ENCODE measurements around the gene HIC1.
A peak's percentile ranks its signal among the peaks of the same experiment; 100 is the strongest.

Gene HIC1

GRCh38 chr17:2020721-2021120 lies 34.2 kb upstream of the HIC1 start:
- Histone ChIP-seq H3K27ac (ENCODE audit: low read depth, low read length) (no peak overlapping the region), H4K91ac (ENCODE audit: low read depth, low read length) (no peak overlapping the region), H2BK120ac (ENCODE audit: insufficient read depth, low read length, poor library complexity) (no peak overlapping the region), H4K12ac (ENCODE audit: low read depth, low read length) (no peak overlapping the region), H3K4me1 (ENCODE audit: control insufficient read depth in 1 of 2, insufficient read depth in 2 of 2, low read length in 2 of 2) (peaks cover 4 to 18% of the 10 kb centered on the region in 2 experiments), H2AFZ (ENCODE audit: insufficient read depth, low read length, poor library complexity) (no peak overlapping the region), H3K4me3 (ENCODE audit: low read depth, low read length) (no peak overlapping the region), H3K27me3 (ENCODE audit: insufficient read depth, low read length) (peaks cover 41% of the 10 kb centered on the region), H3K18ac (ENCODE audit: low read length) (no peak overlapping the region), H3K36me3 (ENCODE audit: control insufficient read depth in 1 of 2, insufficient read depth in 2 of 2, low read length in 2 of 2) (no peaks in the 10 kb centered on the region), H2BK12ac (ENCODE audit: low read length) (no peak overlapping the region), H3K14ac (ENCODE audit: low read length) (no peak overlapping the region), H3K79me1 (ENCODE audit: low read length) (no peaks in the 10 kb centered on the region), H3K9me3 (ENCODE audit: insufficient read depth, low read depth, low read length) (peaks cover 6% of the 10 kb centered on the region), H4K8ac (ENCODE audit: low read depth, low read length) (no peak overlapping the region), H2AK5ac (ENCODE audit: low read length) (no peak overlapping the region), H3K23ac (ENCODE audit: low read length) (no peak overlapping the region), H3K79me2 (ENCODE audit: control insufficient read depth, insufficient read depth, low read length, poor library complexity) (no peaks in the 10 kb centered on the region), H3K4me2 (ENCODE audit: low read length) (no peak overlapping the region), H3K4ac (ENCODE audit: low read depth, low read length) (no peak overlapping the region), H2BK5ac (ENCODE audit: low read depth, low read length, poor library complexity) (no peak overlapping the region), H3K9ac (ENCODE audit: low read length) (no peak overlapping the region)
- WGBS (ENCODE audit: extremely low coverage, insufficient coverage, insufficient read length): no CpG with 5 or more reads among the region's 8 CpGs
- DNase-seq: no peak

GRCh38 chr17:2022647-2023240 lies 32.2 kb upstream of the HIC1 start:
- H3K4me1 ChIP-seq (ENCODE audit: control insufficient read depth in 1 of 2, insufficient read depth in 2 of 2, low read length in 2 of 2): peaks cover 4 to 19% of the 10 kb centered on the region in 2 experiments
- no peak overlapping the region for H2BK5ac ChIP-seq (ENCODE audit: low read depth, low read length, poor library complexity)
- no peaks in the 10 kb centered on the region for H3K79me2 ChIP-seq (ENCODE audit: control insufficient read depth, insufficient read depth, low read length, poor library complexity)
- no peak overlapping the region for H4K12ac ChIP-seq (ENCODE audit: low read depth, low read length)
- no peak overlapping the region for H3K18ac ChIP-seq (ENCODE audit: low read length)
- H3K4ac ChIP-seq (ENCODE audit: low read depth, low read length): no peak overlapping the region
- H3K9ac ChIP-seq (ENCODE audit: low read length): no peak overlapping the region
- H3K14ac ChIP-seq (ENCODE audit: low read length): no peak overlapping the region
- no CpG with 5 or more reads among the region's 15 CpGs for WGBS (ENCODE audit: extremely low coverage, insufficient coverage, insufficient read length)
- H2AFZ ChIP-seq (ENCODE audit: insufficient read depth, low read length, poor library complexity): no peak overlapping the region
- H4K91ac ChIP-seq (ENCODE audit: low read depth, low read length): no peak overlapping the region
- no peak overlapping the region for H2AK5ac ChIP-seq (ENCODE audit: low read length)
- H3K4me3 ChIP-seq (ENCODE audit: low read depth, low read length): no peak overlapping the region
- no peak overlapping the region for H3K4me2 ChIP-seq (ENCODE audit: low read length)
- no peak overlapping the region for H2BK12ac ChIP-seq (ENCODE audit: low read length)
- H3K27ac ChIP-seq (ENCODE audit: low read depth, low read length): no peak overlapping the region
- peaks cover 55% of the 10 kb centered on the region for H3K27me3 ChIP-seq (ENCODE audit: insufficient read depth, low read length)
- no peaks in the 10 kb centered on the region for H3K36me3 ChIP-seq (ENCODE audit: control insufficient read depth in 1 of 2, insufficient read depth in 2 of 2, low read length in 2 of 2)
- no peaks in the 10 kb centered on the region for H3K79me1 ChIP-seq (ENCODE audit: low read length)
- H4K8ac ChIP-seq (ENCODE audit: low read depth, low read length): no peak overlapping the region
- no peak overlapping the region for H3K23ac ChIP-seq (ENCODE audit: low read length)
- peaks cover 6% of the 10 kb centered on the region for H3K9me3 ChIP-seq (ENCODE audit: insufficient read depth, low read depth, low read length)
- H2BK120ac ChIP-seq (ENCODE audit: insufficient read depth, low read length, poor library complexity): no peak overlapping the region
- DNase-seq: no peak

- Histone ChIP-seq H4K12ac (ENCODE audit: low read depth, low read length) (no peak overlapping the region), H3K79me2 (ENCODE audit: control insufficient read depth, insufficient read depth, low read length, poor library complexity) (no peaks in the 10 kb centered on the region), H3K4me1 (ENCODE audit: control insufficient read depth in 1 of 2, insufficient read depth in 2 of 2, low read length in 2 of 2) (peaks cover 4 to 19% of the 10 kb centered on the region in 2 experiments), H3K4me2 (ENCODE audit: low read length) (no peak overlapping the region), H2AK5ac (ENCODE audit: low read length) (no peak overlapping the region), H3K27ac (ENCODE audit: low read depth, low read length) (no peak overlapping the region), H4K91ac (ENCODE audit: low read depth, low read length) (no peak overlapping the region), H3K4ac (ENCODE audit: low read depth, low read length) (no peak overlapping the region), H2BK120ac (ENCODE audit: insufficient read depth, low read length, poor library complexity) (no peak overlapping the region), H3K9me3 (ENCODE audit: insufficient read depth, low read depth, low read length) (peaks cover 6% of the 10 kb centered on the region), H3K18ac (ENCODE audit: low read length) (no peak overlapping the region), H3K9ac (ENCODE audit: low read length) (no peak overlapping the region), H3K36me3 (ENCODE audit: control insufficient read depth in 1 of 2, insufficient read depth in 2 of 2, low read length in 2 of 2) (no peaks in the 10 kb centered on the region), H4K8ac (ENCODE audit: low read depth, low read length) (no peak overlapping the region), H2AFZ (ENCODE audit: insufficient read depth, low read length, poor library complexity) (no peak overlapping the region), H3K23ac (ENCODE audit: low read length) (no peak overlapping the region), H3K14ac (ENCODE audit: low read length) (no peak overlapping the region), H3K79me1 (ENCODE audit: low read length) (peaks cover 3% of the 10 kb centered on the region), H2BK12ac (ENCODE audit: low read length) (no peak overlapping the region), H3K4me3 (ENCODE audit: low read depth, low read length) (no peak overlapping the region), H3K27me3 (ENCODE audit: insufficient read depth, low read length) (peaks cover 57% of the 10 kb centered on the region), H2BK5ac (ENCODE audit: low read depth, low read length, poor library complexity) (no peak overlapping the region)
- no peak for DNase-seq
- WGBS (ENCODE audit: extremely low coverage, insufficient coverage, insufficient read length): no CpG with 5 or more reads among the region's 16 CpGs
These were observed 31.6 kb upstream of the HIC1 start for GRCh38 chr17:2023256-2023655.

- no peak overlapping the region for H3K14ac ChIP-seq (ENCODE audit: low read length)
These were observed 31.0 kb upstream of the HIC1 start for GRCh38 chr17:2023692-2024571.

More at GRCh38 chr17:2023692-2024571, 31.0 kb upstream of the HIC1 start:
- Histone ChIP-seq H3K23ac (ENCODE audit: low read length) (no peak overlapping the region), H2BK12ac (ENCODE audit: low read length) (no peak overlapping the region), H4K8ac (ENCODE audit: low read depth, low read length) (no peak overlapping the region), H3K9ac (ENCODE audit: low read length) (no peak overlapping the region), H3K9me3 (ENCODE audit: insufficient read depth, low read depth, low read length) (peaks cover 2% of the 10 kb centered on the region), H4K91ac (ENCODE audit: low read depth, low read length) (no peak overlapping the region), H3K27me3 (ENCODE audit: insufficient read depth, low read length) (peaks cover 57% of the 10 kb centered on the region), H3K18ac (ENCODE audit: low read length) (no peak overlapping the region), H2BK5ac (ENCODE audit: low read depth, low read length, poor library complexity) (no peak overlapping the region), H3K4me2 (ENCODE audit: low read length) (peak overlapping the region; percentile 67), H3K27ac (ENCODE audit: low read depth, low read length) (no peak overlapping the region), H3K79me2 (ENCODE audit: control insufficient read depth, insufficient read depth, low read length, poor library complexity) (no peaks in the 10 kb centered on the region), H2BK120ac (ENCODE audit: insufficient read depth, low read length, poor library complexity) (no peak overlapping the region), H3K4me3 (ENCODE audit: low read depth, low read length) (no peak overlapping the region), H3K4ac (ENCODE audit: low read depth, low read length) (no peak overlapping the region), H3K79me1 (ENCODE audit: low read length) (peaks cover 3% of the 10 kb centered on the region), H2AK5ac (ENCODE audit: low read length) (no peak overlapping the region), H3K4me1 (ENCODE audit: control insufficient read depth in 1 of 2, insufficient read depth in 2 of 2, low read length in 2 of 2) (peaks cover 4 to 19% of the 10 kb centered on the region in 2 experiments), H2AFZ (ENCODE audit: insufficient read depth, low read length, poor library complexity) (no peak overlapping the region), H4K12ac (ENCODE audit: low read depth, low read length) (no peak overlapping the region), H3K36me3 (ENCODE audit: control insufficient read depth in 1 of 2, insufficient read depth in 2 of 2, low read length in 2 of 2) (no peaks in the 10 kb centered on the region)
- peak; percentile 36 to 65 for DNase-seq
- WGBS (ENCODE audit: extremely low coverage, insufficient coverage, insufficient read length): no CpG with 5 or more reads among the region's 85 CpGs

Data from trophoblast cell (in vitro differentiated cells and primary cell).